H1 (cell line): Measurements from ENCODE around the gene NOL3. TPM values are rescaled to one million over a fixed set of nuclear protein-coding genes. Genes with fewer than 3 reads are reported as not detected.

ENCODE experiments used
- CTCF ChIA-PET: fragments of 300-600 bp; sonication (Branson Sonifier 250); formaldehyde crosslinking; loops from one replicate; lab custom pipeline; 2021; ENCODE audit not compliant: partially characterized antibody; lab: Charles Lee
- POLR2A ChIA-PET: fragments of 300-600 bp; sonication (Branson Sonifier 250); formaldehyde crosslinking; loops from one replicate; lab custom pipeline; 2021; ENCODE audit warnings: inconsistent platforms; ENCODE audit not compliant: partially characterized antibody; lab: Charles Lee
- DNase-seq, 2 experiments: peaks; one replicate each; pipeline versions ENCODE4 v3.0.0 to v3.0.0-alpha.2; 2010 to 2022; ENCODE audit warnings: low spot score in 2 of 2, low read depth in 1 of 2, mixed read lengths in 1 of 2
- FAIRE-seq: peaks from 2 replicates; lab custom pipeline; 2011; peaks lifted over from hg19 to GRCh38; lab: Jason Lieb, UNC
- H2AFZ ChIP-seq: 2 replicates; pipeline ENCODE4 v1.8.1; 2012; ENCODE audit warnings: low read length, inconsistent platforms
- H2AK5ac ChIP-seq: 2 replicates; pipeline ENCODE4 v1.6.1; 2013; ENCODE audit warnings: low read depth, low read length
- H2BK120ac ChIP-seq: replicated peaks from 2 replicates; pipeline ENCODE3; 2013; ENCODE audit warnings: low read depth, low read length, inconsistent platforms
- H2BK12ac ChIP-seq: 2 replicates; pipeline ENCODE4 v1.6.1; 2013; ENCODE audit warnings: low read depth, low read length
- H2BK15ac ChIP-seq: 2 replicates; pipeline ENCODE4 v1.6.1; 2013; ENCODE audit warnings: low read length
- H2BK20ac ChIP-seq: 2 replicates; pipeline ENCODE4 v1.6.1; 2013; ENCODE audit warnings: low read length
- H2BK5ac ChIP-seq: 2 replicates; pipeline ENCODE4 v1.6.1; 2013; ENCODE audit warnings: low read depth, low read length
- H3K14ac ChIP-seq: 2 replicates; pipeline ENCODE4 v1.6.1; 2013; ENCODE audit warnings: inconsistent platforms; ENCODE audit not compliant: insufficient read length
- H3K18ac ChIP-seq: 2 replicates; pipeline ENCODE4 v1.6.1; 2013; ENCODE audit warnings: low read length; ENCODE audit errors: extremely low read depth
- H3K23ac ChIP-seq: 2 replicates; pipeline ENCODE4 v1.6.1; 2013; ENCODE audit warnings: inconsistent platforms; ENCODE audit not compliant: insufficient read length
- H3K23me2 ChIP-seq: 2 replicates; pipeline ENCODE4 v1.6.1; 2013; ENCODE audit warnings: low read depth, low read length
- H3K27ac ChIP-seq: 2 replicates; pipeline ENCODE4 v1.6.1; 2011; ENCODE audit warnings: low read depth, low read length, inconsistent platforms
- H3K27me3 ChIP-seq, 4 experiments: replicated peaks in 1 of 4; 1 replicate in 1 of 4; 2 replicates in 3 of 4; pipeline versions ENCODE4 v1.6.1 to v1.8.1; 2011 to 2013; ENCODE audit warnings: low read length in 3 of 4, mild to moderate bottlenecking in 3 of 4, inconsistent platforms in 2 of 4, mixed read lengths in 2 of 4, moderate library complexity in 1 of 4; ENCODE audit not compliant: control insufficient read depth in 3 of 4, insufficient read depth in 3 of 4; ENCODE audit errors: extremely low read depth in 1 of 4
- H3K36me3 ChIP-seq, 4 experiments: 2 replicates each; pipeline versions ENCODE4 v1.6.1 to v1.8.1; 2011 to 2013; ENCODE audit warnings: mild to moderate bottlenecking in 4 of 4, low read length in 3 of 4, moderate library complexity in 2 of 4, control low read depth in 1 of 4, inconsistent platforms in 1 of 4; ENCODE audit not compliant: insufficient read depth in 4 of 4, control insufficient read depth in 2 of 4
- H3K4ac ChIP-seq: replicated peaks from 2 replicates; pipeline ENCODE3; 2013; ENCODE audit warnings: low read length, low read depth, mixed read lengths, inconsistent platforms; ENCODE audit not compliant: insufficient read length
- H3K4me1 ChIP-seq, 4 experiments: replicated peaks in 1 of 4; 1 replicate in 1 of 4; 2 replicates in 3 of 4; pipeline versions ENCODE4 v1.6.1 to v1.8.1; 2011 to 2013; ENCODE audit warnings: low read length in 3 of 4, inconsistent platforms in 2 of 4, mixed read lengths in 1 of 4; ENCODE audit not compliant: insufficient read depth in 4 of 4, control insufficient read depth in 3 of 4
- H3K4me2 ChIP-seq, 2 experiments: 2 replicates each; pipeline versions ENCODE4 v1.6.1 to v1.8.1; 2011 to 2013; ENCODE audit warnings: low read depth in 2 of 2, low read length in 2 of 2, control low read depth in 1 of 2, inconsistent platforms in 1 of 2, mild to moderate bottlenecking in 1 of 2; ENCODE audit not compliant: insufficient read depth in 1 of 2
- H3K4me3 ChIP-seq, 4 experiments: fragments of 200-600, 300-600 bp in 1 of 4; sonication (generic), shearing (Covaris generic), sonication (Bioruptor Twin) in 1 of 4; 2 replicates each; pipeline versions ENCODE4 v1.5.1 to v1.8.1; 2011 to 2016; ENCODE audit warnings: low read length in 4 of 4, low read depth in 3 of 4, control low read depth in 2 of 4, inconsistent platforms in 2 of 4, mild to moderate bottlenecking in 2 of 4, mixed read lengths in 1 of 4, moderate library complexity in 1 of 4; ENCODE audit not compliant: insufficient read depth in 2 of 4; ENCODE audit errors: extremely low read depth in 1 of 4
- H3K56ac ChIP-seq: replicated peaks from 2 replicates; pipeline ENCODE3; 2013; ENCODE audit warnings: low read depth, mild to moderate bottlenecking, mixed read lengths, low read length, inconsistent platforms; ENCODE audit not compliant: insufficient read length
- H3K79me1 ChIP-seq: 2 replicates; pipeline ENCODE4 v1.6.1; 2013; ENCODE audit warnings: low read depth, low read length, control low read depth
- H3K79me2 ChIP-seq, 2 experiments: 2 replicates each; pipeline versions ENCODE4 v1.6.1 to v1.8.1; 2012 to 2013; ENCODE audit warnings: low read length in 2 of 2, mild to moderate bottlenecking in 2 of 2, inconsistent platforms in 1 of 2; ENCODE audit not compliant: insufficient read depth in 2 of 2, control insufficient read depth in 1 of 2
- H3K9ac ChIP-seq, 4 experiments: replicated peaks in 1 of 4; 1 replicate in 1 of 4; 2 replicates in 3 of 4; pipeline versions ENCODE4 v1.6.1 to v1.8.1; 2011 to 2013; ENCODE audit warnings: low read depth in 3 of 4, low read length in 3 of 4, control low read depth in 2 of 4, mild to moderate bottlenecking in 2 of 4, moderate library complexity in 2 of 4, inconsistent platforms in 1 of 4; ENCODE audit errors: extremely low read depth in 1 of 4
- H3K9me3 ChIP-seq, 2 experiments: 2 replicates each; pipeline versions ENCODE4 v1.6.1 to v1.8.1; 2012 to 2013; ENCODE audit warnings: mild to moderate bottlenecking in 2 of 2, moderate library complexity in 2 of 2, control low read depth in 1 of 2, inconsistent platforms in 1 of 2, low read depth in 1 of 2, low read length in 1 of 2, mixed read lengths in 1 of 2; ENCODE audit not compliant: insufficient read depth in 2 of 2
- H4K20me1 ChIP-seq, 2 experiments: replicated peaks in 1 of 2; 2 replicates each; pipeline versions ENCODE3 to v1.8.1; 2011 to 2013; ENCODE audit warnings: inconsistent platforms in 2 of 2, low read length in 2 of 2, mild to moderate bottlenecking in 1 of 2; ENCODE audit not compliant: insufficient read depth in 2 of 2, control insufficient read depth in 1 of 2
- H4K5ac ChIP-seq: 2 replicates; pipeline ENCODE4 v1.6.1; 2013; ENCODE audit warnings: low read length, low read depth, mixed read lengths, inconsistent platforms; ENCODE audit not compliant: insufficient read length
- H4K8ac ChIP-seq: 2 replicates; pipeline ENCODE4 v1.8.0; 2013; ENCODE audit warnings: mild to moderate bottlenecking, moderate library complexity, low read length, inconsistent platforms; ENCODE audit not compliant: insufficient read depth; ENCODE audit errors: extremely low read depth
- H4K91ac ChIP-seq: replicated peaks from 2 replicates; pipeline ENCODE3; 2013; ENCODE audit warnings: low read length, mixed read lengths, inconsistent platforms; ENCODE audit not compliant: insufficient read length
- BRCA1 ChIP-seq: IDR thresholded peaks from 2 replicates; pipeline ENCODE4 v1.6.1; 2012; ENCODE audit warnings: low read depth, low read length, improper control_type of control experiment
- CBX5 ChIP-seq: fragments of 300-800, 300-1000 bp; sonication (generic); IDR thresholded peaks from 2 replicates; pipeline ENCODE4 v1.7.1; 2016; ENCODE audit warnings: antibody characterized with exemption, low read length, low read depth
- CREB1 ChIP-seq: IDR thresholded peaks from 2 replicates; pipeline ENCODE4 v1.6.1; 2012; ENCODE audit warnings: inconsistent platforms
- EZH2 ChIP-seq: fragments of 200-600 bp; sonication (generic); IDR thresholded peaks from 2 replicates; pipeline ENCODE4 v1.7.1; 2012; ENCODE audit warnings: low read depth, mild to moderate bottlenecking, moderate library complexity, low read length, inconsistent platforms; ENCODE audit not compliant: severe bottlenecking
- HDAC6 ChIP-seq: IDR thresholded peaks from one replicate; pipeline ENCODE4 v1.7.1; 2012; ENCODE audit warnings: low read depth, mild to moderate bottlenecking, inconsistent platforms, low read length, moderate library complexity
- KDM1A ChIP-seq: fragments of 200-600, 300-600 bp; sonication (generic); IDR thresholded peaks from 2 replicates; pipeline ENCODE4 v1.7.1; 2016; ENCODE audit warnings: mild to moderate bottlenecking, low read length, borderline replicate concordance
- MAFK ChIP-seq: IDR thresholded peaks from 2 replicates; pipeline ENCODE4 v1.6.1; 2012; ENCODE audit warnings: low read depth, mild to moderate bottlenecking, improper control_type of control experiment, low read length
- RBBP5 ChIP-seq: IDR thresholded peaks from 2 replicates; pipeline ENCODE4 v1.7.1; 2012; ENCODE audit warnings: low read depth, mild to moderate bottlenecking, inconsistent platforms, low read length, moderate library complexity, borderline replicate concordance
- SP1 ChIP-seq: IDR thresholded peaks from 2 replicates; pipeline ENCODE4 v1.6.1; 2011; ENCODE audit warnings: low read depth, low read length
- polyA plus RNA-seq, 7 experiments: library from polyadenylated mRNA; depleted of rRNA in 3 of 7; stranded (reverse) in 5 of 7; unstranded in 2 of 7; fragments of >200 nt in 5 of 7; fragments of 200-250 nt in 2 of 7; gene quantifications; 1 replicate in 5 of 7; 2 replicates in 1 of 7; 4 replicates in 1 of 7; pipeline versions ENCODE4 v1.2.1 to v1.2.3, GENCODE V29; 2011 to 2013; ENCODE audit warnings: missing spikeins in 2 of 7, mixed read lengths in 2 of 7
- total RNA-seq: library from RNA; stranded (reverse); fragmentation: NEBNext Ultra II Directional; extraction: Animal tissue kit (Norgen Biotek cat#: 25700); gene quantifications from 2 replicates; pipeline ENCODE4 v1.2.1, GENCODE V29; 2021
- TF ChIP-seq, protein P1 (sequence below): IDR thresholded peaks from 2 replicates; pipeline ENCODE4 v1.6.1; 2012; ENCODE audit warnings: inconsistent platforms

The NOL3 gene
- total and polyA plus RNA-seq, 2 of the 8 experiments (the other 6 are each of a cell fraction or from before 2014, with no cell fraction given): 2.2 to 4.6 TPM

DNA sequence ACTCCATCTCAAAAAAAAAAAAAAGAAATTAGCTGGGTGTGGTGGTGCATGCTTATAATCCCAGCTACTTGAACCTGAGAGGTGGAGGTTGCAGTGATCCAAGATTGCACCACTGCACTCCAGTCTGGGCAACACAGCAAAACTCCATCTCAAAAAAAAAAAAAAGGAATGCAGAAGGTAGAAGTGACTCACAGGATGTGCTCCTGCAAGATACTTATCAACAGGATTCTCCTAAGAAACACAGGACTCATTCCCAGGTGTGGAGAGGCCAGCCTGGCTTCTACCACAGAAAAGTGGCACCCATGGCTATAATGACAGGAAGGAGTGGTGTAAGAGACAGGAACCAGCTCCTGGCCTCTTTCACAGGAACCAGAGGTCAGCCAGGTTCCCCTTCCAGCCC is 42.4 kb downstream of the NOL3 start:
- H3K27me3 ChIP-seq: peaks cover 0 to 12% (median 10%) of the 10 kb centered on the region in 4 experiments; a peak in 4 of 7 replicates
- no peak overlapping the region for H3K18ac ChIP-seq
- POLR2A ChIA-PET: interaction anchor here (0.9 to 3.5 kb wide), 4 partner anchors 8 to 247 kb away, joined by 3 to 19 read pairs (median 3); partner anchors contain the start of gene TMEM208
- no peak overlapping the region for H2BK20ac ChIP-seq
- H3K4me3 ChIP-seq: no peak overlapping the region
- no peak overlapping the region for H3K9ac ChIP-seq
- TF ChIP-seq EZH2 (no peak), CBX5 (no peak), BRCA1 (no peak), SP1 (no peak), HDAC6 (no peak), RBBP5 (no peak), CREB1 (no peak), MAFK (no peak), KDM1A (no peak)
- TF ChIP-seq, protein P1, sequence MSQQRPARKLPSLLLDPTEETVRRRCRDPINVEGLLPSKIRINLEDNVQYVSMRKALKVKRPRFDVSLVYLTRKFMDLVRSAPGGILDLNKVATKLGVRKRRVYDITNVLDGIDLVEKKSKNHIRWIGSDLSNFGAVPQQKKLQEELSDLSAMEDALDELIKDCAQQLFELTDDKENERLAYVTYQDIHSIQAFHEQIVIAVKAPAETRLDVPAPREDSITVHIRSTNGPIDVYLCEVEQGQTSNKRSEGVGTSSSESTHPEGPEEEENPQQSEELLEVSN: no peak
- H4K5ac ChIP-seq: no peak overlapping the region
- H3K4me2 ChIP-seq: no peak overlapping the region
- no peak overlapping the region for H3K14ac ChIP-seq
- H4K20me1 ChIP-seq: no peaks in the 10 kb centered on the region
- no peak overlapping the region for H2BK5ac ChIP-seq
- H3K79me2 ChIP-seq: no peaks in the 10 kb centered on the region
- H4K91ac ChIP-seq: no peak overlapping the region
- no peak for FAIRE-seq
- H3K4me1 ChIP-seq: no peaks in the 10 kb centered on the region; a peak in 1 of 7 replicates
- no peaks in the 10 kb centered on the region for H3K23me2 ChIP-seq
- no peaks in the 10 kb centered on the region for H3K36me3 ChIP-seq
- DNase-seq: no peak
- H2AK5ac ChIP-seq: no peak overlapping the region
- H2AFZ ChIP-seq: no peak overlapping the region
- no peak overlapping the region for H2BK12ac ChIP-seq
- H3K4ac ChIP-seq: no peak overlapping the region
- H3K79me1 ChIP-seq: no peaks in the 10 kb centered on the region
- no peak overlapping the region for H2BK120ac ChIP-seq
- no peak overlapping the region for H2BK15ac ChIP-seq
- H4K8ac ChIP-seq: no peak overlapping the region
- CTCF ChIA-PET: interaction anchor here (0.6 to 8.9 kb wide), 4 partner anchors 11 to 83 kb away, joined by 3 to 111 read pairs (median 4); partner anchors contain the start of genes E2F4 and ELMO3
- H3K27ac ChIP-seq: no peak overlapping the region
- H3K23ac ChIP-seq: no peak overlapping the region
- H3K9me3 ChIP-seq: no peaks in the 10 kb centered on the region
- H3K56ac ChIP-seq: no peak overlapping the region
